SK-MEL-5 (cell line): ENCODE data around the gene ZNF394. TPM values are rescaled to one million over a fixed set of nuclear protein-coding genes. Genes with fewer than 3 reads are reported as not detected.

Source experiments
- DNase-seq: peaks from one replicate; pipeline ENCODE4 v3.0.0-alpha.2; 2016; ENCODE audit warnings: low read depth, low spot score
- in situ Hi-C: cut with HindIII; loops from 2 replicates; pipeline ENCODE4 v1.10.0; 2016; ENCODE audit warnings: low sequenced_read_pairs, high pct_unique_total_duplicates, low pct_unique_long_range_greater_than_20kb
- total RNA-seq: library from RNA; depleted of rRNA; stranded (reverse); fragments of >200 nt; shearing (Covaris generic); gene quantifications from 2 replicates; pipeline ENCODE4 v1.2.3, GENCODE V29; 2014

The ZNF394 gene
- total RNA-seq, 1 experiment from 2014 or later = 40.5 TPM

- DNase-seq = no peak
- in situ Hi-C loops = no loop called here
These were observed 542 bp upstream of the ZNF394 start for GRCh38 chr7:99500637-99501009.

- in situ Hi-C loops = no loop called here
- DNase-seq = no peak
These were observed 735 bp downstream of the ZNF394 start for GRCh38 chr7:99499371-99499720.

- no peak for DNase-seq
- in situ Hi-C loops = no loop called here
These were observed 1.5 kb downstream of the ZNF394 start for GRCh38 chr7:99498546-99498944.

GRCh38 chr7:99497766-99498545 is 2.1 kb downstream of the ZNF394 start:
- DNase-seq = no peak
- in situ Hi-C loops = no loop called here

- no peak for DNase-seq
- in situ Hi-C loops = no loop called here
These were observed 6.3 kb downstream of the ZNF394 start for GRCh38 chr7:99493823-99494222.

GRCh38 chr7:99490878-99491277 is 9.2 kb downstream of the ZNF394 start:
- in situ Hi-C loops = no loop called here
- no peak for DNase-seq

GRCh38 chr7:99489235-99489634 is 10.8 kb downstream of the ZNF394 start:
- peak; percentile 43 for DNase-seq
- in situ Hi-C loops = no loop called here

- DNase-seq = no peak
- in situ Hi-C loops = no loop called here
These were observed 15.0 kb downstream of the ZNF394 start for GRCh38 chr7:99485094-99485493.

- in situ Hi-C loops = no loop called here
These were observed 21.3 kb downstream of the ZNF394 start for GRCh38 chr7:99478464-99479440.

GRCh38 chr7:99476107-99476506 is 24.0 kb downstream of the ZNF394 start:
- peak; percentile 94 for DNase-seq
- in situ Hi-C loops = no loop called here

More at GRCh38 chr7:99478464-99479440, 21.3 kb downstream of the ZNF394 start:
- no peak for DNase-seq

- in situ Hi-C loops = no loop called here
- peak; percentile 81 for DNase-seq
These were observed 26.8 kb downstream of the ZNF394 start for GRCh38 chr7:99473315-99473596.

GRCh38 chr7:99472561-99473314 is 27.3 kb downstream of the ZNF394 start, which contains the start of gene ZNF789:
TSS of gene ZNF789 (plus strand) at chr7:99472890. CDS start at chr7:99476457, 3,567 bp downstream.
- peak; percentile 98 for DNase-seq
- in situ Hi-C loops = no loop called here

GRCh38 chr7:99469381-99470065 is 30.6 kb downstream of the ZNF394 start:
- no peak for DNase-seq
- in situ Hi-C loops = no loop called here

GRCh38 chr7:99468336-99468918 is 31.7 kb downstream of the ZNF394 start:
- in situ Hi-C loops = no loop called here
- DNase-seq = no peak

GRCh38 chr7:99465421-99465768 is 34.7 kb downstream of the ZNF394 start:
- no peak for DNase-seq
- in situ Hi-C loops = no loop called here

GRCh38 chr7:99461221-99461620 is 38.9 kb downstream of the ZNF394 start:
- DNase-seq = no peak
- in situ Hi-C loops = no loop called here

- in situ Hi-C loops = no loop called here
- DNase-seq = no peak
These were observed 39.4 kb downstream of the ZNF394 start for GRCh38 chr7:99460651-99461050.
